Measurements from ENCODE around the gene PODXL.

DNA sequence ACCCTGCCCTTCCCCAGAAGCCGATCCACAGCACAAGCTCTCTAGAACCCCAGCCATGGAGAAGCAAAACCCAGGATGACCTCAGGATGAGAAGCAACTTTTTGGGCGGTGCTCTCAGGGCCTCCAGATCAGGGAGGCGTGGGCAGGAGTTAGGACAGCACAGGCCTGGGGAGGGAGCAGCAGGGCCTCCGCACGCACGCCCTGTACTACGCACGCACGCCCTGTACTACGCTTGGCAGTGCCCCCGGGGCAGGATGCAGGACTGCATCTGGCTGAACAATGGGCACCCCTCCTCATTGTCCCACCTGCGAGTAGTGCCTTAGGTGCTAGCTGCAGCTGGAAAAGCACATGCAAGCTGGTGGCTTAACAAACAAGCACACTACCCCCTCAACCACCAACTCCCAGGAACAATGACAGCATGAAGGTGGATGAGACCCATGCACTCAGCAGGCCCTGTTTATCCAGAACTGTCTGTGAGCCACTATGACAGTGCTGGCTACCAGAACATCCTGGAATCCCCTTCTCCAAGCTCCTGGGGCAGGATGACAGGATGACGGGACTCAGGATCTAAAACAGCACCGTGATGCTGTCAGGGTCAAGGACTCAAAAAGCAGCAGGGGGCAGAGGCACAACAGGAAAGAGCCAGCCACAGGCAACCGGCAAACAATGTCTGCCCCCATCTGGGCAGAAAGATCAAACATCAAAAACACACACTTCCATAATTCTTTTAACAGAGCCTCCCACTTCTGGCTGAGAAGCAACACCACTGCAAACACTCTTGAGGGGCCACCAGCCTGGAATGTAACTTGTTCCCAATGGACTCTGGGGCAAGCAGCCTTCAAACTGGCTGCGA, 11.8 kb downstream of the PODXL start:
- TF ChIP-seq POLR2AphosphoS5 (IDR thresholded peaks at IDR 0.05; ENCODE audit: low read depth): peak; percentile 13; the same call in 1 of the 2 replicates
- TF ChIP-seq, protein P1, sequence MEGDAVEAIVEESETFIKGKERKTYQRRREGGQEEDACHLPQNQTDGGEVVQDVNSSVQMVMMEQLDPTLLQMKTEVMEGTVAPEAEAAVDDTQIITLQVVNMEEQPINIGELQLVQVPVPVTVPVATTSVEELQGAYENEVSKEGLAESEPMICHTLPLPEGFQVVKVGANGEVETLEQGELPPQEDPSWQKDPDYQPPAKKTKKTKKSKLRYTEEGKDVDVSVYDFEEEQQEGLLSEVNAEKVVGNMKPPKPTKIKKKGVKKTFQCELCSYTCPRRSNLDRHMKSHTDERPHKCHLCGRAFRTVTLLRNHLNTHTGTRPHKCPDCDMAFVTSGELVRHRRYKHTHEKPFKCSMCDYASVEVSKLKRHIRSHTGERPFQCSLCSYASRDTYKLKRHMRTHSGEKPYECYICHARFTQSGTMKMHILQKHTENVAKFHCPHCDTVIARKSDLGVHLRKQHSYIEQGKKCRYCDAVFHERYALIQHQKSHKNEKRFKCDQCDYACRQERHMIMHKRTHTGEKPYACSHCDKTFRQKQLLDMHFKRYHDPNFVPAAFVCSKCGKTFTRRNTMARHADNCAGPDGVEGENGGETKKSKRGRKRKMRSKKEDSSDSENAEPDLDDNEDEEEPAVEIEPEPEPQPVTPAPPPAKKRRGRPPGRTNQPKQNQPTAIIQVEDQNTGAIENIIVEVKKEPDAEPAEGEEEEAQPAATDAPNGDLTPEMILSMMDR (conservative IDR thresholded peaks at IDR 0.05; ENCODE audit: low read depth in 2 of 2): peak in 1 of 2 experiments; percentile 35; a peak in 2 of 4 replicates
- TF ChIP-seq, protein P2, sequence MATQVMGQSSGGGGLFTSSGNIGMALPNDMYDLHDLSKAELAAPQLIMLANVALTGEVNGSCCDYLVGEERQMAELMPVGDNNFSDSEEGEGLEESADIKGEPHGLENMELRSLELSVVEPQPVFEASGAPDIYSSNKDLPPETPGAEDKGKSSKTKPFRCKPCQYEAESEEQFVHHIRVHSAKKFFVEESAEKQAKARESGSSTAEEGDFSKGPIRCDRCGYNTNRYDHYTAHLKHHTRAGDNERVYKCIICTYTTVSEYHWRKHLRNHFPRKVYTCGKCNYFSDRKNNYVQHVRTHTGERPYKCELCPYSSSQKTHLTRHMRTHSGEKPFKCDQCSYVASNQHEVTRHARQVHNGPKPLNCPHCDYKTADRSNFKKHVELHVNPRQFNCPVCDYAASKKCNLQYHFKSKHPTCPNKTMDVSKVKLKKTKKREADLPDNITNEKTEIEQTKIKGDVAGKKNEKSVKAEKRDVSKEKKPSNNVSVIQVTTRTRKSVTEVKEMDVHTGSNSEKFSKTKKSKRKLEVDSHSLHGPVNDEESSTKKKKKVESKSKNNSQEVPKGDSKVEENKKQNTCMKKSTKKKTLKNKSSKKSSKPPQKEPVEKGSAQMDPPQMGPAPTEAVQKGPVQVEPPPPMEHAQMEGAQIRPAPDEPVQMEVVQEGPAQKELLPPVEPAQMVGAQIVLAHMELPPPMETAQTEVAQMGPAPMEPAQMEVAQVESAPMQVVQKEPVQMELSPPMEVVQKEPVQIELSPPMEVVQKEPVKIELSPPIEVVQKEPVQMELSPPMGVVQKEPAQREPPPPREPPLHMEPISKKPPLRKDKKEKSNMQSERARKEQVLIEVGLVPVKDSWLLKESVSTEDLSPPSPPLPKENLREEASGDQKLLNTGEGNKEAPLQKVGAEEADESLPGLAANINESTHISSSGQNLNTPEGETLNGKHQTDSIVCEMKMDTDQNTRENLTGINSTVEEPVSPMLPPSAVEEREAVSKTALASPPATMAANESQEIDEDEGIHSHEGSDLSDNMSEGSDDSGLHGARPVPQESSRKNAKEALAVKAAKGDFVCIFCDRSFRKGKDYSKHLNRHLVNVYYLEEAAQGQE (IDR thresholded peaks at IDR 0.05; ENCODE audit: unreplicated experiment): no peak
- TF ChIP-seq ZNF331 (CRISPR knock-in tag; IDR thresholded peaks at IDR 0.05; ENCODE audit: low read depth): no peak
